Right atrium auricular region (tissue), 2 donors: ENCODE results near the gene MS4A10. TPM values are rescaled to one million over a fixed set of nuclear protein-coding genes. Genes with fewer than 3 reads are reported as not detected.

Experiments used
- DNase-seq: peaks from one replicate; pipeline ENCODE4 v3.0.0-alpha.2; 2019; ENCODE audit warnings: low spot score
- H3K27ac ChIP-seq, 2 donors: fragments of 200-600 bp; sonication (generic); 1 replicate in 1 of 2; 2 replicates in 1 of 2; pipeline ENCODE4 v1.5.1; 2016 to 2019
- H3K27me3 ChIP-seq, 2 donors: fragments of 200-600 bp; sonication (generic); one replicate each; pipeline versions ENCODE4 v1.5.1 to v1.6.0; 2017 to 2019
- H3K36me3 ChIP-seq: fragments of 200-600 bp; sonication (generic); one replicate; pipeline ENCODE4 v1.5.1; 2016
- H3K4me1 ChIP-seq, 2 donors: fragments of 200-600 bp; sonication (generic); one replicate each; pipeline versions ENCODE4 v1.5.1 to v1.6.0; 2017 to 2019
- H3K4me3 ChIP-seq, 2 donors: fragments of 200-600 bp; sonication (generic); 1 replicate in 1 of 2; 2 replicates in 1 of 2; pipeline ENCODE4 v1.5.1; 2017 to 2019; ENCODE audit warnings: mild to moderate bottlenecking in 1 of 2, moderate library complexity in 1 of 2
- H3K9me3 ChIP-seq, 2 donors: fragments of 200-600 bp; sonication (generic); one replicate each; pipeline ENCODE4 v1.5.1; 2019
- total RNA-seq, 2 donors: library from RNA; depleted of rRNA; stranded (reverse); fragments of >200 nt; gene quantifications; one replicate each; pipeline ENCODE4 v1.1.0, GENCODE V29; 2016
- TF ChIP-seq, protein P1 (sequence below), 2 donors: fragments of 200-600 bp; sonication (generic); IDR thresholded peaks; one replicate each; pipeline ENCODE4 v1.5.1; 2019; ENCODE audit warnings: antibody characterized with exemption in 2 of 2

MS4A10 gene
- total RNA-seq, 2 donors from 2014 or later = not detected

GRCh38 chr11:60835534-60835846 lies 50.4 kb downstream of the MS4A10 start:
- TF ChIP-seq, protein P1, sequence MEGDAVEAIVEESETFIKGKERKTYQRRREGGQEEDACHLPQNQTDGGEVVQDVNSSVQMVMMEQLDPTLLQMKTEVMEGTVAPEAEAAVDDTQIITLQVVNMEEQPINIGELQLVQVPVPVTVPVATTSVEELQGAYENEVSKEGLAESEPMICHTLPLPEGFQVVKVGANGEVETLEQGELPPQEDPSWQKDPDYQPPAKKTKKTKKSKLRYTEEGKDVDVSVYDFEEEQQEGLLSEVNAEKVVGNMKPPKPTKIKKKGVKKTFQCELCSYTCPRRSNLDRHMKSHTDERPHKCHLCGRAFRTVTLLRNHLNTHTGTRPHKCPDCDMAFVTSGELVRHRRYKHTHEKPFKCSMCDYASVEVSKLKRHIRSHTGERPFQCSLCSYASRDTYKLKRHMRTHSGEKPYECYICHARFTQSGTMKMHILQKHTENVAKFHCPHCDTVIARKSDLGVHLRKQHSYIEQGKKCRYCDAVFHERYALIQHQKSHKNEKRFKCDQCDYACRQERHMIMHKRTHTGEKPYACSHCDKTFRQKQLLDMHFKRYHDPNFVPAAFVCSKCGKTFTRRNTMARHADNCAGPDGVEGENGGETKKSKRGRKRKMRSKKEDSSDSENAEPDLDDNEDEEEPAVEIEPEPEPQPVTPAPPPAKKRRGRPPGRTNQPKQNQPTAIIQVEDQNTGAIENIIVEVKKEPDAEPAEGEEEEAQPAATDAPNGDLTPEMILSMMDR (IDR thresholded peaks at IDR 0.05) = no peak
- no peak for DNase-seq
- peaks cover 0 to 9% of the 10 kb centered on the region in 2 donors for H3K4me1 ChIP-seq
- no peak overlapping the region for H3K27ac ChIP-seq
- no peaks in the 10 kb centered on the region for H3K9me3 ChIP-seq
- no peaks in the 10 kb centered on the region for H3K36me3 ChIP-seq
- H3K4me3 ChIP-seq = no peak overlapping the region
- no peaks in the 10 kb centered on the region for H3K27me3 ChIP-seq

DNA sequence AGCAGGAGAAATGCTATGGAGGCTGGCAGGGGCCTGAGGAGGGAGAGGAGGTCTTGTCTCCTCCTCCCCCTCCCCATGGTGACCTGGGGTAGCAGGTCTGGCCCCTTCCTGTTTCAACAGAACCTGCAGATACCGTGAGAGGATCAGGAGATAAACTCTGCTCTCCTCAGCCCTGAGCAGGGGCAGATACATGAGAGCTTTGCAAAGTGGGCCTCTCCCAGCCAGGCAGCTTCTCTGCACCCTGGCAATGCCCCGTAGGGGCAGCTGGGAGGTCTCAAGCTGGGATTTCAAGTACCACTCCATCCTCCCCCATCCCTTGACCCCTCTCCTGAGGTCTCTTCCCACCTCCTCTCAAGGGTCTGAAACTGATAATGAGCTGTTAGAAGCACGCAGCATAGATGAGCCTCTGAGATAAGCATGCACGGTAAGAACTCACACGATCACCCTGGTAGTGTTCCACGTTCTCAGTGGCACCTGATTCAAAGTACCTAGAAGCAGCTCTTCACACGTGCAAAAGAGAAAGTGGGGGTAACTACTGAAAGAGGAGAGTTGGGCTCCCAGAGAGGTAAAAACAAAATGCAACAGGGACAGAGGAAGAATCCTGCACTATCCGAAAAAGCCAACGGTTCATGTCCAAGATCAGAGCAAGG lies 51.9 kb downstream of the MS4A10 start:
- H3K27me3 ChIP-seq = no peaks in the 10 kb centered on the region
- no peaks in the 10 kb centered on the region for H3K36me3 ChIP-seq
- H3K4me1 ChIP-seq = peaks cover 0 to 13% of the 10 kb centered on the region in 2 donors
- no peaks in the 10 kb centered on the region for H3K9me3 ChIP-seq
- DNase-seq = no peak
- no peak overlapping the region for H3K4me3 ChIP-seq
- TF ChIP-seq, protein P1 (IDR thresholded peaks at IDR 0.05) = no peak
- no peak overlapping the region for H3K27ac ChIP-seq

GRCh38 chr11:60838132-60838531 lies 53.0 kb downstream of the MS4A10 start:
- peaks cover 0 to 20% of the 10 kb centered on the region in 2 donors for H3K4me1 ChIP-seq
- TF ChIP-seq, protein P1 (IDR thresholded peaks at IDR 0.05) = no peak
- H3K36me3 ChIP-seq = no peaks in the 10 kb centered on the region
- no peak overlapping the region for H3K4me3 ChIP-seq
- no peak for DNase-seq
- no peaks in the 10 kb centered on the region for H3K9me3 ChIP-seq
- no peak overlapping the region for H3K27ac ChIP-seq
- H3K27me3 ChIP-seq = no peaks in the 10 kb centered on the region

- Histone ChIP-seq H3K4me1 (peaks cover 0 to 41% of the 10 kb centered on the region in 2 donors), H3K27ac (peak overlapping the region; percentile 77), H3K36me3 (no peaks in the 10 kb centered on the region), H3K27me3 (no peaks in the 10 kb centered on the region), H3K4me3 (peak overlapping the region; percentile 55 to 85), H3K9me3 (no peaks in the 10 kb centered on the region)
- TF ChIP-seq, protein P1 (IDR thresholded peaks at IDR 0.05) = no peak
- no peak for DNase-seq
Measured at GRCh38 chr11:60840470-60841430, 55.6 kb downstream of the MS4A10 start.

DNA sequence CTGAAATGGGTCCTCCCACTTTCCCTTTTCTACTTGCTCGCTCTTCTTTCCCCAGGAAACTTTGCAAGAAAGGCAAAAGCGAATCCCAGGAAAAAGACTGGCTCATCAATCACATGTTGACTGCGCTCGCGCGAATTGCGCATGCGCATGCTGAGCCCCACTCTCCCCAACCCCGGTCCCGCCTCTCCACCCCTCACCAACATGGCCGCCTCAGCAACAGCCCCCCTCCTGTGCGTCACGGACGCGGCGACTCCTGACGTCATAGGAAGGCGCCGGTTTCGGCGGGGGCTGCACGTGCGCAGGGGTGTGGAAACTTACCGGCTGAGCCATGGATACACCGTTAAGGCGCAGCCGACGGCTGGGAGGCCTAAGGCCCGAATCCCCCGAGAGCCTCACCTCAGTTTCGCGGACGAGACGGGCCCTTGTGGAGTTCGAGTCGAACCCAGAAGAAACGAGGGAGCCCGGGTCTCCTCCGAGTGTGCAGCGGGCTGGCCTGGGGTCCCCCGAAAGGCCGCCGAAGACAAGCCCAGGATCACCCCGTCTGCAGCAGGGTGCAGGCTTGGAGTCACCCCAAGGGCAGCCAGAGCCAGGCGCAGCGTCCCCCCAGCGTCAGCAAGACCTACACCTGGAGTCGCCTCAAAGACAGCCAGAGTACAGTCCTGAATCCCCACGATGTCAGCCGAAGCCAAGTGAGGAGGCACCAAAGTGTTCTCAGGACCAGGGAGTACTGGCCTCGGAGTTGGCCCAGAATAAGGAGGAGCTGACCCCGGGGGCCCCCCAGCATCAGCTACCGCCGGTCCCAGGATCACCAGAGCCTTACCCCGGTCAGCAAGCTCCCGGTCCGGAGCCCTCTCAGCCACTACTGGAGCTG lies 56.9 kb downstream of the MS4A10 start, which contains the start of gene CCDC86:
Gene CCDC86, plus strand, starts transcription at position 317 of the 871 bp plus-strand sequence. Its CDS starts 12 bp downstream, at position 329.
- DNase-seq = peak; percentile 98
- TF ChIP-seq, protein P1 (IDR thresholded peaks at IDR 0.05) = no peak
- H3K9me3 ChIP-seq = no peaks in the 10 kb centered on the region
- peak within 1 kb of the TSS; percentile 77 for H3K27ac ChIP-seq
- H3K27me3 ChIP-seq = no peaks in the 10 kb centered on the region
- H3K36me3 ChIP-seq = no peaks in the 10 kb centered on the region
- peaks cover 0 to 41% of the 10 kb centered on the region in 2 donors for H3K4me1 ChIP-seq
- peak within 1 kb of the TSS; percentile 55 to 85 for H3K4me3 ChIP-seq
